Stimulated activated CD4-positive, alpha-beta T cell treated with anti-CD3 and anti-CD28 coated beads, Interleukin-4, amount 100 ng/mL, for 1 hour (primary cell): ENCODE measurements around the gene LRRC8B.

ENCODE experiments used
- DNase-seq: peaks from one replicate; pipeline ENCODE4 v3.0.0-alpha.2; 2020

The LRRC8B gene

DNA sequence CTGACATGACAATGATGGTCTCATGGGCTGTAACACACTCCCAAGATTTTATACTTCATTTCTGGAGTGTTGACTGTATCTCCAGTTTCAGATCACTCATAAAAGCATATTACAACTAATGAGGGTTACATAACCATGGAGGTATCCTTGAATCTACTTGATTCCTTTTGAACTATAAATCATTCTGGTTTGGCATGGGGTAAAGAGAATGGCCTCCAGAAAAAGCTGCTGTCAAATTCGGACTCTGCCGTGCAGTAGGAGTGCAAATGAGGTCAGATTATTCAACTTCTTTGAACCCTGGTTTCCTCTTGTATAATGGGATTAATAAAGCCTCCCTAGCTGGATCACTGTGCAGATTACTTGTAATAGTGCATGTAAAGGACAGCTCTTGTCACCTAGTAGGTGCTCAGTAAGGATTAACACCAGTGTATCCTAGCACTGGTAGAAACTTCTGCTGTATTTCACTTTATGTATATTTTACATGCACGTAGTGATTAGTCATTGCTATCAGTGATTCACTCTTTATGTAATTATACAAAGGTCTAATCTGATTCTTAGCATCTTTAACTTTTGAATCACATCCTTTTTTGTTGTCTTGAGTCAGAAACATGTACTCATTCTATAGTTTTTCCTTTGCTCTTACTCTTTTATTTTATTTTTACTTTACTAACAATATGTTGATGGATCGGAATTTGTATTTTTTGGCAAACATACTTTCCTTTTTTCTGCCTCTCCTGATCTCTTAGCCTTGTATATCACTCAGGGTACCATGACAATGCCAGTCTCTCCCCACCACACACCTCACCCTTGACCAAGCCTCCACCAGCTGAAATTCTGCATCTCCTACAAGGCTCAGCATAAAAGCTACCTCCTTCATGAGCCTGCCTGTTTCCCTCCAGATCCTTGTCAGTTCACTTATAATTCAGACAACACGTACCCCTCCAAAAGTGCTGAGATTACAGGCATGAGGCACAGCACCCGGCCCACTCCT, 111.5 kb downstream of the LRRC8B start:
- DNase-seq = no peak

DNA sequence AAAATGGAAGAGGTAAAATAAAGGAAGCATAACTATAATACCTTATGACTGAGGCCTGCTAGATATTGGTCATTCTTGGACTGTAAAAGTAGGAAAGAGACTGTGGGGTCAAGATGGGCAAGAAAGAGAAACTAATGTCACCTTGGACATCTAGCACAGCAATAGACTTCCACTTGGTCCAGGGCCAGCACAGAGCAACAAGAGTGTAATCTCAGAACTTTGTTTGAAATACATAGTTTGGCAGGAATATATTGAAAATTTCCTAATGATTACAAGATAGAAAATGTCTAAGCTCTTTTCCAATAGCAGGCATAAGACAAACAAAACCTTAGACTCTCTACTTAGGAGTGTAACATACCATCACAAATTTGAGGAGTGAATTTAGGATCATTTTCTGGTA, 112.9 kb downstream of the LRRC8B start:
- no peak for DNase-seq

DNA sequence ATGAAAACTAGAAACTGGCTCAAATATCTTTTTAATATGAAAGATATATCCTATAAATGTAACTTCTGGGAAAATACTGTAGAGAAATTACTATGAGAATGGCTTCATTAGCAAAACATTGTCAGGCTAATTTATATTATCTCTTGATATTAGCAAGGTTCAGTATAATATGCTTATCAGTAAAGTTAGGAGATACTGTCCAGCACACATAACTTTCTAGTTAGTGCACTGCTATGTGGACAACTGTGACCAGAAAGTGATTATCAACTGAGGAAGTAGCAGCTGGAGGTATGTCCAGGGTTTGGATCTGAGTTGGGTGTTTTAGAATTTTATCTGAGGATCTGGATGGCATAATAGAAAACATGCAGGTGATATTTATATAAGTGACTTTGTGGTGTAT, 115.8 kb downstream of the LRRC8B start:
- DNase-seq = no peak

DNA sequence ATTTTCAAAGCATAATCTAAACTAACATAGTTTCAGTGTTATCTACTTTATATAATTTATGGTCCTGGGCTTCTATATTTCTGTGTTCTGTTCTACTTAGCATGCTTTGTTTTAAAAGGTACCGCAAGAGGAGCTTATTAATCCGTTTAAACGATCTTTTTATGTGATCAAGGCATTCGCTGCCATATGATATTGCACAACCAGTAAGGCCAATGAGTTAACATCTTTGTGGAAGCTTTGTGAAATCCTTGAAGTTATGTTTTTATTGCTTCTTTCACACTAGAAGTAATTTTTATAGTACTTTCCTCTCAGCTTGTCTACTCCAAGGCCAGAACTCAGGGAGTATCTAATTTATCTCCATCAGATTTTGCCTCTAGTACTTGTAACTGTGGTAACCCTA, 117.2 kb downstream of the LRRC8B start:
- DNase-seq = no peak

DNA sequence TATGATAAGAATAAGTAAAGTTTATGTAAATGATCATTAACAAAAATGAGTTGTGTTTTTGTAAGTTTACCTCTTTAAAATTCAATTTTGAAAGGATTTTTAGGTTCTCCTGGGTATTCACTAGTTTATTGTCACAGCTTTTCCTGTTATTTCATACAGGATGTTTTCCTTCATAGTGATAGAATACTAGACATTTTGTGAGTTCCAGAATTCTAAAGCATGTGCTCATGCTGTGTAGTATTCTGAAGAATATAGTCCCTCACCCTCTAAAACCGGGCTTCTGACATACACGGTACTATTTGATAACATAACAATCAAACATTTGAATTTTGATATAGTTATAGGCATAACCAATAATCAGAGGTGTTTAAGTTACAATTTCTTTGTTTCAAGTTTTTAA, 118.9 kb downstream of the LRRC8B start:
- DNase-seq = no peak

DNA sequence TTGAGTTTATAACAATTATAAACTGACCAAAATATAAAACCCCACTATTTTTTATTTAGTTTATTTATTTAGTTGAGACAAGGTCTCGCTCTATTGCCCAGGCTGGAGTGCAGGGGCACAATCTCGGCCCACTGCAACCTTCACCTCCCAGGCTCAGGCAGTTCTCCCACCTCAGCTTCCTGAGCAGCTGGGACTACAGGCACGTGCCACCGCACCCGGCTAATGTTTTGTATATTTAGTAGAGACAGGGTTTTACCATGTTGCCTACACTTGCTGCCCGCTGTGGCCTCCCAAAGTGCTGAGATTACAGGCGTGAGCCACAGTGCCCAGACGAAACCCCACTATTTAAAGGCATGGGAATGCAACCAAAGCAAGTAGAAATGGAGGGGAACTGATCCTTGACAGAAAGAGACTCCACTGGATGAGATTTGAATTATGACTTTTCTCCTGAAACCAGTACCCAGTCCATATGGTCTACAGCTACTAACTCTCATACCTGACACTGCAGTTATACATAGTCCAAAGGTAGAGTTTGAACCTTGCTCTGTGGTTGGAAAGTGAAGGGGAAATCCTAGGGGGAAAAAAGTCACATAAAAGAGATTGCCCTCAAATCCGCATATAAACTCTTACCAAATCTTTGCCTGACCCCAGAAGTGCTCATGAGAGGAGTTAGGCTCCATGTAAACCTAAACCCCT, 119.6 kb downstream of the LRRC8B start:
- DNase-seq = no peak

DNA sequence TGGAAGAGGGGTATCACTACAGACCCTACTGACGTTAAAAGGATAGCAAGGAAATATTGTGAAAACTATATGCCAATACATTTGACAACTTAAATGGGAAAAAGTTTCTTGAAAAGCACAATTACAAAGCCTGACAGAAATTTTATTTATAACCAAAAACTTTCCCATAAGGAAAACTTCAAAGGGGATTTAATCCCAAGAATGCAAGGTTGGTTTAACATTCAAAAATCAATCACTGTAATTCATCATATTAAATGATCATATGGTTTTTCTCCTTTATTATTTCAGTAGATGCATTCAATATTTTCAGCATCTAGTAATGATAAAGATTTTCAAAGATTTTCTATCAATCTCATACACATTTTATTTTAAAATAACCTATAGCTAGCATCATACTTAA, 121.6 kb downstream of the LRRC8B start:
- DNase-seq = no peak
